ENCODE results near the gene CCDC191. TPM values are rescaled to one million over a fixed set of nuclear protein-coding genes. Genes with fewer than 3 reads are reported as not detected.

The CCDC191 gene
- total and polyA plus RNA-seq, 2 of the 4 experiments (the other 2 are of a cell fraction), result 0.72 to 1.1 TPM

- DNase-seq, result no peak
- Histone ChIP-seq H4K8ac (ENCODE audit: low read depth in 2 of 2, low read length in 2 of 2) (no peak overlapping the region), H4K5ac (ENCODE audit: low read depth, low read length) (no peak overlapping the region), H3K79me1 (ENCODE audit: low read depth in 1 of 2, low read length in 2 of 2) (peaks cover 21 to 54% of the 10 kb centered on the region in 2 experiments), H3K18ac (ENCODE audit: low read depth, low read length) (no peak overlapping the region), H3K14ac (replicated peaks; ENCODE audit: low read depth, low read length) (no peak overlapping the region), H2AK9ac (replicated peaks; ENCODE audit: low read depth, low read length, poor library complexity) (no peak overlapping the region), H2BK15ac (ENCODE audit: low read depth, low read length) (no peak overlapping the region), H3K4me1 (ENCODE audit: control insufficient read depth, insufficient read depth, low read length) (no peaks in the 10 kb centered on the region), H2AFZ (replicated peaks; ENCODE audit: low read length, poor library complexity) (no peak overlapping the region), H3K23ac (ENCODE audit: low read depth, low read length) (no peak overlapping the region), H4K91ac (ENCODE audit: insufficient read depth, low read depth, low read length) (no peak overlapping the region), H2BK120ac (ENCODE audit: low read depth, low read length) (no peak overlapping the region), H3K9ac (ENCODE audit: low read depth, low read length) (no peak overlapping the region), H2BK20ac (ENCODE audit: low read depth, low read length) (no peak overlapping the region), H3K9me1 (ENCODE audit: insufficient read depth, low read length) (no peaks in the 10 kb centered on the region), H3K27ac (ENCODE audit: insufficient read depth, low read length) (no peak overlapping the region), H3K27me3 (ENCODE audit: control insufficient read depth, insufficient read depth, low read length) (no peaks in the 10 kb centered on the region), H3K9me3 (ENCODE audit: control insufficient read depth, insufficient read depth, low read length) (no peaks in the 10 kb centered on the region), H3K36me3 (ENCODE audit: control insufficient read depth, insufficient read depth, low read length) (no peaks in the 10 kb centered on the region), H2AK5ac (ENCODE audit: low read depth, low read length) (no peak overlapping the region), H3K4ac (ENCODE audit: low read depth, low read length) (no peak overlapping the region), H3K56ac (ENCODE audit: extremely low read depth, insufficient read depth, low read length) (no peak overlapping the region), H2BK5ac (ENCODE audit: low read depth, low read length, poor library complexity, severe bottlenecking) (no peak overlapping the region), H3K4me3 (ENCODE audit: insufficient read depth, low read depth, low read length) (no peak overlapping the region), H3K4me2 (ENCODE audit: low read depth, low read length) (no peak overlapping the region), H4K20me1 (ENCODE audit: insufficient read depth, low read length) (no peaks in the 10 kb centered on the region)
- POLR2A ChIA-PET (ENCODE audit: unreplicated experiment), result interaction anchor here (0.8 kb wide), 1 partner anchor 25 kb away, joined by 4 read pairs; no protein-coding TSS in a partner anchor
- CTCF ChIA-PET, result no interaction called here
- no peak for TF ChIP-seq RFX5 (IDR thresholded peaks at IDR 0.05; ENCODE audit: low read depth, low read length)
- no peak for TF ChIP-seq MAFK (IDR thresholded peaks at IDR 0.05; ENCODE audit: low read depth, low read length)
- no peak for TF ChIP-seq NFE2L2 (IDR thresholded peaks at IDR 0.05; ENCODE audit: low read depth, low read length)
- TF ChIP-seq MXI1 (IDR thresholded peaks at IDR 0.05; ENCODE audit: borderline replicate concordance, low read depth, low read length), result no peak
- in situ Hi-C loops (cut with MboI; ENCODE audit: low sequenced_read_pairs), result loop anchor here (10.0 kb wide), 1 partner anchor 216 kb away; no protein-coding TSS in a partner anchor
- intact Hi-C loops (cut with micrococcal nuclease), result no loop called here
- WGBS, 2 experiments (ENCODE audit: extremely low coverage in 2 of 2, insufficient read length in 1 of 2), result 100% methylated on average over 2 of the region's 8 CpGs; no CpG with 5 or more reads in 1 of the 2 experiments
- no peak for ATAC-seq (ENCODE audit: low read depth)
- dilution Hi-C loops (cut with HindIII; ENCODE audit: low sequenced_read_pairs, unreplicated experiment), result no loop called here
- no TSS peak for BruUV-seq (replicated peaks)
Observed at GRCh38 chr3:114060906-114061655, 4.8 kb upstream of the CCDC191 start.
